ENCODE measurements around the gene ARID5A. TPM values are rescaled to one million over a fixed set of nuclear protein-coding genes. Genes with fewer than 3 reads are reported as not detected.

Gene ARID5A
- total and polyA plus RNA-seq, 2 of the 13 experiments (the other 11 are each of a cell fraction or from before 2014, with no cell fraction given) = 6.0 to 9.5 TPM

DNA sequence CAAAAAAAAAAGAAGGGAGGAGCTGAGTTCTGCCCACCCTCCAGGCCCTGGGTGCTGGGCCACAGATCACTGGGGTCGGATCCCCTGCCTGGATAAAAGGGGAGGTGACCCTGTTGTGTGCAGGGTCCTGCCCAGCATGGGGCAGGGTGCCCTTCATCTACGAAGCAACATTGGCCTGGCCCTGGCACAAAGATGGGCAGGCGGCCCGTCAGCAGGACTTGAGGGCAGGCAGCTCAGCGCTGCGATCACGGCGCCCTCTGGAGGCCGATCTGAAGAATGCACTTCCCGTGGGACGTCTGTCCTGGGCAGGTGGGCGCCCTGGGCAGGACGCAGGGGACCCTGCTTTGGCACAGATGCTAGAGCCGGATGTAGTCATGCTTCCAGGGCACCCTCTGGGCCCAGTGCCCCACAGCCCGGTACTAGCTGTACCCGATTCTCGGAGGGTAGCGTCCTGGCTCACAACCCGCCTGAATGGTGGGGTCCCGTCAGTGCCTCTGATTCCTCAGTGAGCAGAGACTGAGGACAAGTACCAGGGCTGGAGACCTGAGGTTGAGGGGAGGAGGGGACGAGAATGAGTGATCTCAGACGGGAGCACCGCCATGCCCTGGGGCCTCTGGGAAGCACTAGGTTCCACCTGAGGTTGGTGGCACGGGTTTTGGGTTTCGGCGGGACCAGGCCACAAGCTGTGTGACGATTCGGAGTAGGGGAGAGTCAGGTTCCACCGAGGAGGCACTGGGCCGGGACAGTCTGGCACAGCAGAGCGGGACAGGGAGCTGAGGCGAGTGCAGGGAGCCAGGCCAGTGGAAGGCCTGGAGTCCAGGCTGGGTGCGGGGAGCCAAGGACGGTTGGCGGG lies 18.0 kb downstream of the ARID5A start (continued):
- TF ChIP-seq ZNF792 (CRISPR knock-in tag; IDR thresholded peaks at IDR 0.05) (no peak), ATRX (CRISPR knock-in tag; IDR thresholded peaks at IDR 0.05; ENCODE audit: borderline replicate concordance) (no peak), ZNF724P (CRISPR knock-in tag; IDR thresholded peaks at IDR 0.05; ENCODE audit: borderline replicate concordance) (peak; percentile 56; the same call in 1 of the 2 replicates), RBM39 (IDR thresholded peaks at IDR 0.05; ENCODE audit: low read depth, low read length, poor library complexity, severe bottlenecking) (peak; percentile 32), KDM2A (CRISPR knock-in tag; IDR thresholded peaks at IDR 0.05; ENCODE audit: borderline replicate concordance, low read depth) (peak; percentile 92), HOXA9 (CRISPR knock-in tag; IDR thresholded peaks at IDR 0.05; ENCODE audit: borderline replicate concordance) (no peak; the same call in 1 of the 2 replicates), HMGXB3 (CRISPR knock-in tag; IDR thresholded peaks at IDR 0.05; ENCODE audit: borderline replicate concordance) (no peak), E2F1 (CRISPR knock-in tag; IDR thresholded peaks at IDR 0.05) (no peak), KDM1A (CRISPR knock-in tag; IDR thresholded peaks at IDR 0.05) (no peak), TP53 (CRISPR knock-in tag; conservative IDR thresholded peaks at IDR 0.05) (no peak)
- TF ChIP-seq, protein P1, sequence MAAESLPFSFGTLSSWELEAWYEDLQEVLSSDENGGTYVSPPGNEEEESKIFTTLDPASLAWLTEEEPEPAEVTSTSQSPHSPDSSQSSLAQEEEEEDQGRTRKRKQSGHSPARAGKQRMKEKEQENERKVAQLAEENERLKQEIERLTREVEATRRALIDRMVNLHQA (CRISPR knock-in tag; IDR thresholded peaks at IDR 0.05) = no peak
- TF ChIP-seq, protein P2, sequence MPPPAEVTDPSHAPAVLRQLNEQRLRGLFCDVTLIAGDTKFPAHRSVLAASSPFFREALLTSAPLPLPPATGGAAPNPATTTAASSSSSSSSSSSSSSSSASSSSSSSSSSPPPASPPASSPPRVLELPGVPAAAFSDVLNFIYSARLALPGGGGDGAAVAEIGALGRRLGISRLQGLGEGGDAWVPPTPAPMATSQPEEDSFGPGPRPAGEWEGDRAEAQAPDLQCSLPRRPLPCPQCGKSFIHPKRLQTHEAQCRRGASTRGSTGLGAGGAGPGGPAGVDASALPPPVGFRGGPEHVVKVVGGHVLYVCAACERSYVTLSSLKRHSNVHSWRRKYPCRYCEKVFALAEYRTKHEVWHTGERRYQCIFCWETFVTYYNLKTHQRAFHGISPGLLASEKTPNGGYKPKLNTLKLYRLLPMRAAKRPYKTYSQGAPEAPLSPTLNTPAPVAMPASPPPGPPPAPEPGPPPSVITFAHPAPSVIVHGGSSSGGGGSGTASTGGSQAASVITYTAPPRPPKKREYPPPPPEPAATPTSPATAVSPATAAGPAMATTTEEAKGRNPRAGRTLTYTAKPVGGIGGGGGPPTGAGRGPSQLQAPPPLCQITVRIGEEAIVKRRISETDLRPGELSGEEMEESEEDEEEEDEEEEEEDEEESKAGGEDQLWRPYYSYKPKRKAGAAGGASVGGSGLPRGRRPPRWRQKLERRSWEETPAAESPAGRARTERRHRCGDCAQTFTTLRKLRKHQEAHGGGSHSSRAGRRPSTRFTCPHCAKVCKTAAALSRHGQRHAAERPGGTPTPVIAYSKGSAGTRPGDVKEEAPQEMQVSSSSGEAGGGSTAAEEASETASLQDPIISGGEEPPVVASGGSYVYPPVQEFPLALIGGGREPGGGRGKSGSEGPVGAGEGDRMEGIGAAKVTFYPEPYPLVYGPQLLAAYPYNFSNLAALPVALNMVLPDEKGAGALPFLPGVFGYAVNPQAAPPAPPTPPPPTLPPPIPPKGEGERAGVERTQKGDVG (CRISPR knock-in tag; IDR thresholded peaks at IDR 0.05; ENCODE audit: borderline replicate concordance) = peak; percentile 70; the same call in 1 of the 2 replicates
